ENCODE results near the gene TEKT5.

The TEKT5 gene

DNA sequence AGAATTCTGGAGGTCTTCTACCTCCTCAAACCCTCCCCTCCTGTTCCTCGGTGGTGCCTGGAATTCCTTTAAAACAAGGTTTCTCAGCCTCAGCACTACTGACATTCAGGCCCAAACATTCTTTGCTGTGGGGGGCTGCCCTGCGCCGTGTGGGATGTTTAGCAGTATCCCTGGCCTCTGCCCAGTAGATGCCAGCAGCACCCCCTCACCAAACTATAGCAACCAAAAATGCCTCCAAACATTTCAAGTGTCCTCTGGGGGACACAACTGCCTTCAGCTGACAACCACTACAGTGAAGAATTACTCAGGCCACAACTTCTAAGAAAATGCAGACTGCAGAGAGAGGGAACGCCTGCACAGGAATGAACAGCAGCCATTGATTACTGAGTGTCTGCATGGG, 28.4 kb downstream of the TEKT5 start:
- no peak for DNase-seq (ENCODE audit: low read depth)
- TF ChIP-seq, protein P1, sequence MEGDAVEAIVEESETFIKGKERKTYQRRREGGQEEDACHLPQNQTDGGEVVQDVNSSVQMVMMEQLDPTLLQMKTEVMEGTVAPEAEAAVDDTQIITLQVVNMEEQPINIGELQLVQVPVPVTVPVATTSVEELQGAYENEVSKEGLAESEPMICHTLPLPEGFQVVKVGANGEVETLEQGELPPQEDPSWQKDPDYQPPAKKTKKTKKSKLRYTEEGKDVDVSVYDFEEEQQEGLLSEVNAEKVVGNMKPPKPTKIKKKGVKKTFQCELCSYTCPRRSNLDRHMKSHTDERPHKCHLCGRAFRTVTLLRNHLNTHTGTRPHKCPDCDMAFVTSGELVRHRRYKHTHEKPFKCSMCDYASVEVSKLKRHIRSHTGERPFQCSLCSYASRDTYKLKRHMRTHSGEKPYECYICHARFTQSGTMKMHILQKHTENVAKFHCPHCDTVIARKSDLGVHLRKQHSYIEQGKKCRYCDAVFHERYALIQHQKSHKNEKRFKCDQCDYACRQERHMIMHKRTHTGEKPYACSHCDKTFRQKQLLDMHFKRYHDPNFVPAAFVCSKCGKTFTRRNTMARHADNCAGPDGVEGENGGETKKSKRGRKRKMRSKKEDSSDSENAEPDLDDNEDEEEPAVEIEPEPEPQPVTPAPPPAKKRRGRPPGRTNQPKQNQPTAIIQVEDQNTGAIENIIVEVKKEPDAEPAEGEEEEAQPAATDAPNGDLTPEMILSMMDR (conservative IDR thresholded peaks at IDR 0.05; ENCODE audit: low read length): no peak
- H3K4me3 ChIP-seq (ENCODE audit: low read length): no peak overlapping the region

DNA sequence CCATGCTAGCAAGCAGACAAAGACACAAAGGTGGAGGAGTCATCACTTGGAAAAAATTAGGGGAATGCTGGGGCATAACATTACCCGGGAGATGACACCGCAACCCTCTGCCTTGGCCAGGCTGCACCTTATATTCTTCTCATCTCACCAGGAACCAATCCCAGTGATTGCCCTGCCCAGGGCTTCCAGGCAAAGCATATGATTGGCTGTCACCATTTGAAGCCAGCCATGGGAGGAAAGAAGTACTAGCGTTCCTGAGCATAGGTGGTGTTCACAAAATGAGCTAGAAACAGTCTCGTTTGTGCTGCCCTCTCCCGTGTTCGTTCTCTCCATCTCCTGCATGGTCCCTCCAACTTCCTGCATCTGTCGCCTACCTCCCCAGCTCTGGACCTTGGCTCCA, 29.6 kb downstream of the TEKT5 start:
- TF ChIP-seq, protein P1 (conservative IDR thresholded peaks at IDR 0.05; ENCODE audit: low read length): no peak
- DNase-seq (ENCODE audit: low read depth): no peak
- H3K4me3 ChIP-seq (ENCODE audit: low read length): no peak overlapping the region

DNA sequence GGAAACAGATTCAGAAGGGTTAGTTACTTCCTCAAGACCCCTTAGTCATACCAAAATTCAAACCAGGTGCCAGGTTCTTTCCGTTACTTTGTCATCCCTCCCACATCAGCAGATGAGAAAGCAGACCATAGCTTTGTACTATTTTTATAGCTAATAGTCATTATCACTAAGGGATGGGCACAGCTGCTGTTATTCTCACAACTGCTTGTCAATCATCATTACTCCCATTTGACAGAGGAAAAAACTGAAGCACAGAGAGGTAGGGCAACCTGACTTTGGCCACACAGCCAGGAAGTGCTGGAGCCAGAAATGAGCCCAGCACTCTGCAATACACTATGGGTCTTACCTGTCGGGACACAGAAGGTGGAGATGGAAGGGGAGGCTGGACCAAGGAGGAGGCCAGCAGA, 30.0 kb downstream of the TEKT5 start:
- DNase-seq (ENCODE audit: low read depth): no peak
- no peak overlapping the region for H3K4me3 ChIP-seq (ENCODE audit: low read length)
- TF ChIP-seq, protein P1 (conservative IDR thresholded peaks at IDR 0.05; ENCODE audit: low read length): no peak

DNA sequence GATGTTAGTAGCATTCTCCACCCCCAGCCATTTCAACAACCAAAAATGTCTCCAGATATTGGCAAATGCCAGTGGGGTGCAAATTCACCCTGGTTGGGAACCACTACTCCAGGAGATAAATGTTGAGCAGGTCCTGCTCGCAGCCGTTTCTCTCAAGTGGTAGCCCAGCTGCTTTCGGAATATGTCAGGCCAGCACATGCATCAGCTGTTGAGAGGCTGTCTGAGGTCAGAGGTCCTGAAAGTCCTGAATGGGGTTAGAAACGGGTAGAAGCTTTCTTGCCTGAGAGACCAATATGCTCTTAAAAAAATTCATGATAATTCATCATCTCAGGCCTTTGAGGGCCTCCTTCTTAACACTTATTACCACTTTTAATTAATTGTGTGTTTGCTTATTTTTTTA, 31.0 kb downstream of the TEKT5 start:
- DNase-seq (ENCODE audit: low read depth): no peak
- TF ChIP-seq, protein P1 (conservative IDR thresholded peaks at IDR 0.05; ENCODE audit: low read length): no peak
- no peak overlapping the region for H3K4me3 ChIP-seq (ENCODE audit: low read length)

DNA sequence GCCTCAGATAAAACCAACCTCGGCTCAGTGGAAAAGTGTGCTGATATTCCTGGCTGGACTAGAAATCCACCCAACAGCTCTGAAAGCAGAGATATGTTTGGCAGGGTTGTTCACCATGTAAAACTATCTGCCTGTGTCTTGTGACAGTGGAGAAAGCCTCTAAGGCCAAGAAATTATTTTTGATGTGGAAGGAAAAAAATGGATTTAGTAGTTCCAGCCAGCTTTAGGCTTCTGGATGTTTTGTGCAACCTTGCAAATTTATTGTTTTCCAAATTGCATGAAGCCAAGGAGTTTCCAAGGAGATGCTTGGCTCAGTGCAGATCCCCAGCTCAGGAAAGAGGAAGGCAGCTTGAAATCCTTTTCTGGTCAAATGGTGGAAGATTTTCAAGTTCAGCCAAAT, 31.6 kb downstream of the TEKT5 start:
- DNase-seq (ENCODE audit: low read depth): no peak
- TF ChIP-seq, protein P1 (conservative IDR thresholded peaks at IDR 0.05; ENCODE audit: low read length): no peak
- H3K4me3 ChIP-seq (ENCODE audit: low read length): no peak overlapping the region

DNA sequence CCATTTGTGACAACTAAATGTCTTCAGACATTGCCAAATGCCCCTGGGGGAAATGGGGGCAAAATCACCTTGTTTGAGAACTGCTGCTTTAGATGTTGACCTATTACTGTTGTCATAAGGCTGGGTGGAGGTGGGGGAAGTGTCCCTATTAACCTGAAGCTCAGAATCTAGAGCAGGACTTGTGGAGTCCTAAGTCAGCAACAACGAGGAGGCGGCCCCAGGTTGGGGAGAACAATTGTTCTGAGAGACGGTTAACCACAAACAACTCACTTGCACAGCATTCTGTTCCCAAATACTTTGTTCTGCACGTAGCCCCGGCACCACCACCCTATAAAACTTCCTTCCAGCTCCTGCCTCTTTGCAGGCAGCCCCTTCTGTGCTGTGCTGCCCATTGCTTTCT, 32.5 kb downstream of the TEKT5 start:
- TF ChIP-seq, protein P1 (conservative IDR thresholded peaks at IDR 0.05; ENCODE audit: low read length): no peak
- H3K4me3 ChIP-seq (ENCODE audit: low read length): no peak overlapping the region
- DNase-seq (ENCODE audit: low read depth): no peak

DNA sequence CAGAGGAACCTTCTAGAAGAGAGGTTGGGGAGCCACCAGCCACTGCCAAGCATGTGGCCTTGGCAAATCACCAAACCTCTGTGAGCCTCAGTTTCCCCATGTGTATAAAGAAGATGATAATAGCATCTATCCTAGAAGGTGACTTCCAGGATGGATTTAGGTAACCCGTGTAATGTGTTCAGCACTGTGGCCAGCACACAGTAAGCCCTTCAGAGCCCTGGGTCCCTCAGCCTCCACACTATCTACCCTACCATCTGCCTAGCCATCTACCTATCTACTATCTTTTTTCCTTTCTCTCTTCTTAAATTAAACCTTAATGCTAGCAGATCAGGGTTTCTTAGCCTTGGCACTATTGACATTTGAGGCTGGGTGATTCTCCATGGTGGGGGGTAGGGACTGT, 33.0 kb downstream of the TEKT5 start:
- no peak for DNase-seq (ENCODE audit: low read depth)
- H3K4me3 ChIP-seq (ENCODE audit: low read length): no peak overlapping the region
- TF ChIP-seq, protein P1 (conservative IDR thresholded peaks at IDR 0.05; ENCODE audit: low read length): no peak

Data from AG10803 (cell line).